CD4-positive, alpha-beta T cell (primary cell): ENCODE measurements around the gene CDH6. TPM values are rescaled to one million over a fixed set of nuclear protein-coding genes. Genes with fewer than 3 reads are reported as not detected.

ENCODE experiments used
- ATAC-seq: fragments of 200-7000 bp; cut with Tn5 transposase; one replicate; pipeline ENCODE4 v1.10.0; 2022; ENCODE audit warnings: mild to moderate bottlenecking; ENCODE audit not compliant: poor library complexity
- CTCF ChIA-PET: fragments of 350-600 bp; sonication (Branson Sonifier 250); formaldehyde crosslinking; loops from one replicate; lab custom pipeline; 2021; ENCODE audit warnings: antibody characterized with exemption, inconsistent platforms; lab: Charles Lee
- POLR2A ChIA-PET: fragments of 350-600 bp; sonication (Branson Sonifier 250); formaldehyde crosslinking; loops from one replicate; lab custom pipeline; 2021; ENCODE audit warnings: antibody characterized with exemption, inconsistent platforms; lab: Charles Lee
- DNase-seq, 14 experiments: peaks; one replicate each; pipeline ENCODE4 v3.0.0-alpha.2; 2013 to 2020; ENCODE audit warnings: mixed read lengths in 2 of 14
- H3K27ac ChIP-seq, 2 donors: one replicate each; pipeline versions ENCODE4 v1.5.1 to v1.7.0; 2013; ENCODE audit warnings: low read length in 2 of 2, low read depth in 1 of 2, mild to moderate bottlenecking in 1 of 2
- H3K27me3 ChIP-seq, 2 experiments: 1 replicate in 1 of 2; 2 replicates in 1 of 2; pipeline versions ENCODE4 v1.6.1 to v1.7.0; 2013; ENCODE audit warnings: low read length in 2 of 2, control low read depth in 1 of 2, mild to moderate bottlenecking in 1 of 2, moderate library complexity in 1 of 2; ENCODE audit not compliant: insufficient read depth in 2 of 2, control insufficient read depth in 1 of 2
- H3K36me3 ChIP-seq: one replicate; pipeline ENCODE4 v1.6.1; 2013; ENCODE audit warnings: low read length, control low read depth; ENCODE audit not compliant: insufficient read depth
- H3K4me1 ChIP-seq: one replicate; pipeline ENCODE4 v1.6.1; 2013; ENCODE audit warnings: low read length, control low read depth; ENCODE audit not compliant: insufficient read depth
- H3K4me3 ChIP-seq: one replicate; pipeline ENCODE4 v1.5.1; 2013; ENCODE audit warnings: mild to moderate bottlenecking, low read length, moderate library complexity
- H3K9me3 ChIP-seq, 2 experiments: 1 replicate in 1 of 2; 2 replicates in 1 of 2; pipeline versions ENCODE4 v1.6.1 to v1.7.0; 2013; ENCODE audit warnings: low read length in 2 of 2, mild to moderate bottlenecking in 2 of 2, control low read depth in 1 of 2, moderate library complexity in 1 of 2; ENCODE audit not compliant: control insufficient read depth in 1 of 2, insufficient read depth in 1 of 2
- H3K27ac Mint-ChIP-seq: one replicate; pipeline ENCODE4 v1.8.0; 2020; ENCODE audit warnings: mixed read lengths
- H3K27me3 Mint-ChIP-seq: one replicate; pipeline ENCODE4 v1.8.0; 2021; ENCODE audit warnings: mixed read lengths
- H3K36me3 Mint-ChIP-seq: one replicate; pipeline ENCODE4 v1.8.0; 2021; ENCODE audit warnings: low read depth, mixed read lengths
- H3K4me1 Mint-ChIP-seq: one replicate; pipeline ENCODE4 v1.8.0; 2021; ENCODE audit warnings: low read depth, mixed read lengths
- H3K4me3 Mint-ChIP-seq: one replicate; pipeline ENCODE4 v1.8.0; 2020; ENCODE audit warnings: mild to moderate bottlenecking, mixed read lengths
- H3K9me3 Mint-ChIP-seq: one replicate; pipeline ENCODE4 v1.8.0; 2020; ENCODE audit warnings: mixed read lengths
- CTCF ChIP-seq: fragments of 200-600 bp; IDR thresholded peaks from one replicate; pipeline ENCODE4 v1.8.0; 2022; ENCODE audit warnings: antibody characterized with exemption, mild to moderate bottlenecking
- intact Hi-C, 2 experiments: fragments of 100-400 bp; cut with DNase I in 1 of 2; cut with micrococcal nuclease in 1 of 2; formaldehyde crosslinking; loops; one replicate each; pipeline versions ENCODE4 v1.15.1 to v1.9.0; 2023 to 2025; cut with DNase I, micrococcal nuclease
- total RNA-seq, 174 experiments: library from RNA in 2 of 174; stranded (reverse) in 2 of 174; gene quantifications; one replicate each; pipeline ENCODE4 v1.2.3 and lab custom pipeline; 2021 to 2026

CDH6 gene
- total RNA-seq, 2 experiments from 2014 or later, result not detected

- H3K27me3 Mint-ChIP-seq, result no peaks in the 10 kb centered on the region
- H3K4me3 ChIP-seq, result no peak overlapping the region
- intact Hi-C loops, result no loop called here
- H3K27ac ChIP-seq, result no peak overlapping the region
- DNase-seq, result no peak
- H3K36me3 Mint-ChIP-seq, result no peaks in the 10 kb centered on the region
- H3K27ac Mint-ChIP-seq, result no peak overlapping the region
- H3K4me1 Mint-ChIP-seq, result no peaks in the 10 kb centered on the region
- POLR2A ChIA-PET, result no interaction called here
- H3K9me3 Mint-ChIP-seq, result no peaks in the 10 kb centered on the region
- CTCF ChIA-PET, result interaction anchor here (0.9 kb wide), 1 partner anchor 10 kb away, joined by 3 read pairs; no protein-coding TSS in a partner anchor
- no peaks in the 10 kb centered on the region for H3K4me1 ChIP-seq
- H3K36me3 ChIP-seq, result no peaks in the 10 kb centered on the region
- TF ChIP-seq CTCF, result no peak
- H3K27me3 ChIP-seq, result no peaks in the 10 kb centered on the region
- H3K9me3 ChIP-seq, result no peaks in the 10 kb centered on the region
- no peak overlapping the region for H3K4me3 Mint-ChIP-seq
- no peak for ATAC-seq
Measured at GRCh38 chr5:31213257-31213656, 19.8 kb downstream of the CDH6 start.

GRCh38 chr5:31213705-31214121 is 20.2 kb downstream of the CDH6 start:
- ChIA-PET CTCF (interaction anchor here (0.9 kb wide), 1 partner anchor 10 kb away, joined by 3 read pairs; no protein-coding TSS in a partner anchor), POLR2A (no interaction called here)
- Mint-ChIP-seq H3K9me3 (no peaks in the 10 kb centered on the region), H3K27me3 (no peaks in the 10 kb centered on the region), H3K4me3 (no peak overlapping the region), H3K36me3 (no peaks in the 10 kb centered on the region), H3K4me1 (no peaks in the 10 kb centered on the region), H3K27ac (no peak overlapping the region)
- Histone ChIP-seq H3K27me3 (no peaks in the 10 kb centered on the region), H3K27ac (no peak overlapping the region), H3K9me3 (no peaks in the 10 kb centered on the region), H3K4me1 (no peaks in the 10 kb centered on the region), H3K4me3 (no peak overlapping the region), H3K36me3 (no peaks in the 10 kb centered on the region)
- intact Hi-C loops, result no loop called here
- no peak for TF ChIP-seq CTCF
- ATAC-seq, result no peak
- no peak for DNase-seq

- POLR2A ChIA-PET, result interaction anchor here (0.8 kb wide), 1 partner anchor 35 kb away, joined by 4 read pairs; no protein-coding TSS in a partner anchor
- Histone ChIP-seq H3K27me3 (no peaks in the 10 kb centered on the region), H3K27ac (no peak overlapping the region), H3K4me3 (no peak overlapping the region), H3K9me3 (no peaks in the 10 kb centered on the region), H3K4me1 (no peaks in the 10 kb centered on the region), H3K36me3 (no peaks in the 10 kb centered on the region)
- Mint-ChIP-seq H3K4me3 (no peak overlapping the region), H3K27me3 (no peaks in the 10 kb centered on the region), H3K4me1 (no peaks in the 10 kb centered on the region), H3K27ac (no peak overlapping the region), H3K9me3 (no peaks in the 10 kb centered on the region), H3K36me3 (no peaks in the 10 kb centered on the region)
- ATAC-seq (no peak), DNase-seq (no peak)
- CTCF ChIA-PET, result no interaction called here
- intact Hi-C loops, result no loop called here
- TF ChIP-seq CTCF, result no peak
Measured at GRCh38 chr5:31214229-31214628, 20.7 kb downstream of the CDH6 start.
